SK-N-SH treated with all-trans-retinoic acid at 6 μM for 48 hours (cell line): Measurements from ENCODE around the gene HSD3B2.

ENCODE experiments used
- ATAC-seq: fragments of 200-7000 bp; cut with Tn5 transposase; 3 replicates; pipeline ENCODE4 v1.9.1; 2020; ENCODE audit warnings: mild to moderate bottlenecking, moderate library complexity
- ARNTL ChIP-seq: fragments of 450-650 bp; formaldehyde crosslinking; IDR thresholded peaks from 2 replicates; pipeline ENCODE4 v1.5.0; 2020; ENCODE audit warnings: low read depth, mild to moderate bottlenecking, moderate library complexity, borderline replicate concordance
- BACH2 ChIP-seq: fragments of 250-450 bp; sonication (Bioruptor Pico); IDR thresholded peaks from 2 replicates; pipeline ENCODE4 v1.9.0; 2021; ENCODE audit warnings: mild to moderate bottlenecking, borderline replicate concordance
- CREB5 ChIP-seq: fragments of 250-450 bp; sonication (Bioruptor Pico); IDR thresholded peaks from 2 replicates; pipeline ENCODE4 v1.5.1; 2020; ENCODE audit warnings: low read depth, mild to moderate bottlenecking, moderate library complexity
- CSDC2 ChIP-seq: fragments of 250-450 bp; sonication (Bioruptor Pico); IDR thresholded peaks from 2 replicates; pipeline ENCODE4 v1.5.0; 2020; ENCODE audit warnings: mild to moderate bottlenecking, moderate library complexity
- CSRNP3 ChIP-seq: fragments of 250-450 bp; sonication (Bioruptor Pico); IDR thresholded peaks from 2 replicates; pipeline ENCODE4 v1.5.1; 2021; ENCODE audit warnings: mild to moderate bottlenecking, moderate library complexity
- GLIS3 ChIP-seq: fragments of 250-450 bp; sonication (Bioruptor Pico); IDR thresholded peaks from 2 replicates; pipeline ENCODE4 v1.5.0; 2020; ENCODE audit warnings: mild to moderate bottlenecking, moderate library complexity
- ISL1 ChIP-seq: fragments of 250-450 bp; sonication (Bioruptor Pico); IDR thresholded peaks from 2 replicates; pipeline ENCODE4 v2.1.2; 2022; ENCODE audit warnings: mild to moderate bottlenecking, moderate library complexity
- OSR1 ChIP-seq: fragments of 250-450 bp; sonication (Bioruptor Pico); IDR thresholded peaks from 2 replicates; pipeline ENCODE4 v1.8.0; 2022; ENCODE audit warnings: moderate library complexity, mild to moderate bottlenecking, inconsistent platforms
- PATZ1 ChIP-seq: fragments of 250-450 bp; sonication (Bioruptor Pico); IDR thresholded peaks from 2 replicates; pipeline ENCODE4 v1.8.0; 2020; ENCODE audit warnings: mild to moderate bottlenecking, moderate library complexity, borderline replicate concordance
- POU6F1 ChIP-seq: fragments of 250-450 bp; sonication (Bioruptor Pico); IDR thresholded peaks from 2 replicates; pipeline ENCODE4 v1.8.0; 2021; ENCODE audit warnings: low read depth, mild to moderate bottlenecking, moderate library complexity, borderline replicate concordance
- PPARA ChIP-seq: fragments of 250-450 bp; sonication (Bioruptor Pico); IDR thresholded peaks from 2 replicates; pipeline ENCODE4 v1.5.0; 2020; ENCODE audit warnings: mild to moderate bottlenecking, borderline replicate concordance
- RARB ChIP-seq: fragments of 250-450 bp; sonication (Bioruptor Pico); IDR thresholded peaks from 2 replicates; pipeline ENCODE4 v1.8.0; 2021; ENCODE audit warnings: mild to moderate bottlenecking, moderate library complexity
- SNAI2 ChIP-seq: fragments of 250-450 bp; sonication (Bioruptor Pico); IDR thresholded peaks from 2 replicates; pipeline ENCODE4 v1.5.0; 2020; ENCODE audit warnings: mild to moderate bottlenecking, moderate library complexity
- TCF4 ChIP-seq: fragments of 250-450 bp; sonication (Bioruptor Pico); IDR thresholded peaks from 2 replicates; pipeline ENCODE4 v1.8.0; 2021; ENCODE audit warnings: mild to moderate bottlenecking, moderate library complexity, borderline replicate concordance
- TOX ChIP-seq: fragments of 250-450 bp; sonication (Bioruptor Pico); IDR thresholded peaks from 2 replicates; pipeline ENCODE4 v1.8.0; 2021; ENCODE audit warnings: mild to moderate bottlenecking, moderate library complexity, borderline replicate concordance
- TSHZ2 ChIP-seq: fragments of 250-450 bp; sonication (Bioruptor Pico); IDR thresholded peaks from 2 replicates; pipeline ENCODE4 v1.5.0; 2020; ENCODE audit warnings: mild to moderate bottlenecking, moderate library complexity
- ZC3H10 ChIP-seq: fragments of 250-450 bp; sonication (Bioruptor Pico); IDR thresholded peaks from 2 replicates; pipeline ENCODE4 v1.5.1; 2021; ENCODE audit warnings: mild to moderate bottlenecking, moderate library complexity
- ZFP3 ChIP-seq: fragments of 250-450 bp; sonication (Bioruptor Pico); IDR thresholded peaks from 2 replicates; pipeline ENCODE4 v1.5.0; 2020; ENCODE audit warnings: mild to moderate bottlenecking, moderate library complexity
- ZFP30 ChIP-seq: fragments of 450-650 bp; formaldehyde crosslinking; IDR thresholded peaks from 2 replicates; pipeline ENCODE4 v1.5.0; 2022; ENCODE audit warnings: mild to moderate bottlenecking, moderate library complexity
- ZNF565 ChIP-seq: fragments of 450-650 bp; formaldehyde crosslinking; conservative IDR thresholded peaks from 2 replicates; pipeline ENCODE4 v1.5.0; 2020; ENCODE audit warnings: low read depth, mild to moderate bottlenecking, moderate library complexity
- ZNF70 ChIP-seq: fragments of 450-650 bp; formaldehyde crosslinking; IDR thresholded peaks from 2 replicates; pipeline ENCODE4 v1.5.0; 2020; ENCODE audit warnings: mild to moderate bottlenecking, moderate library complexity

HSD3B2 gene

GRCh38 chr1:119387858-119388257 is 27.1 kb upstream of the HSD3B2 start (continued):
- TF ChIP-seq PPARA (CRISPR knock-in tag), result no peak
- no peak for TF ChIP-seq CSDC2 (CRISPR knock-in tag)
- TF ChIP-seq OSR1 (CRISPR knock-in tag), result no peak
- no peak for TF ChIP-seq TCF4 (CRISPR knock-in tag)
- no peak for TF ChIP-seq ZFP30 (CRISPR knock-in tag)
- no peak for TF ChIP-seq ZNF70 (CRISPR knock-in tag)
- TF ChIP-seq ZC3H10 (CRISPR knock-in tag), result no peak
- no peak for TF ChIP-seq ARNTL (CRISPR knock-in tag)
- no peak for TF ChIP-seq ZNF565 (CRISPR knock-in tag)
- TF ChIP-seq SNAI2 (CRISPR knock-in tag), result no peak
- TF ChIP-seq TOX, result no peak

DNA sequence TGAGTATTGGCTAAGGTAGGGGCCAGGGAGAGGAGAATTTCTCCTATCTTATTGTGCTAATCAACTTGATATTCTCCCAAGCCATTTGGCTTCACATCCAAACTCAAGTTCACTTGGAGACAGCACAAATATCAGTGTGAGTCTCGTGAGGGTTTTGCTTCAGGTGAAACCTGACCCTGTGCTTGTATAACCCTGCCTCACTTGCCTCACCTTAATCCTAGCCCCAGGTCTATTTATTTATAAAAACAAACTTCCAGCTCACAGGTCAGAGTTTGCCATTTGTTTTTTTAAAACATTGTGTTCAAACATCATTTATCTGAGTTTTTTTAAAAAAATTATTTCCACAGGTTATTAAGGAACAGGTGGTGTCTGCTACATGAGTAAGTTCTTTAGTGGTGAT is 26.5 kb upstream of the HSD3B2 start:
- no peak for ATAC-seq
- no peak for TF ChIP-seq CREB5 (CRISPR knock-in tag)
- TF ChIP-seq BACH2 (CRISPR knock-in tag), result no peak
- TF ChIP-seq PATZ1 (CRISPR knock-in tag), result no peak
- TF ChIP-seq ZC3H10 (CRISPR knock-in tag), result no peak
- TF ChIP-seq SNAI2 (CRISPR knock-in tag), result no peak
- TF ChIP-seq PPARA (CRISPR knock-in tag), result no peak
- no peak for TF ChIP-seq CSDC2 (CRISPR knock-in tag)
- TF ChIP-seq POU6F1 (CRISPR knock-in tag), result no peak

DNA sequence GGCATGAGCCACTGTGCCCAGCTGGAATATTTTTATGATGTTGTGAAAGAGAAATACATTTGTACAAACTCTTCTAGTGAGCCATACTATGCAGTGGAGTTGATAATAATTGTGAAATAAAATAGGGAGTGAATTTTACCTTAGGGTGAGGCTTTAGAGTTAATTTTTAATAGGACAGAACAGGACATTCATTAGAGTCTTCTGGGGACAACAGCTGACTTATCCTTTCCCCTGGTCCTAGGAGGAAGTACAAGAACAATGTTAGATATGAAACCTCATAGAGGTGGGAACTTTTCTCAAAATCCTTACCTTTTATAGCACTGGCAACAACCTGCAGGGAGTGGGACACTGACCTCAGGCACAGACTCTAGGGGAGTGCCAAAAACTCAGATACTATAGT is 24.4 kb upstream of the HSD3B2 start:
- TF ChIP-seq ARNTL (CRISPR knock-in tag) (no peak), CREB5 (CRISPR knock-in tag) (no peak), TCF4 (CRISPR knock-in tag) (no peak), ISL1 (CRISPR knock-in tag) (no peak), ZNF70 (CRISPR knock-in tag) (no peak), CSRNP3 (CRISPR knock-in tag) (no peak), OSR1 (CRISPR knock-in tag) (no peak), RARB (CRISPR knock-in tag) (no peak), ZFP30 (CRISPR knock-in tag) (no peak), GLIS3 (CRISPR knock-in tag) (no peak), POU6F1 (CRISPR knock-in tag) (no peak), ZFP3 (CRISPR knock-in tag) (no peak), ZNF565 (CRISPR knock-in tag) (no peak), CSDC2 (CRISPR knock-in tag) (no peak), PATZ1 (CRISPR knock-in tag) (no peak), SNAI2 (CRISPR knock-in tag) (no peak), TSHZ2 (no peak), ZC3H10 (CRISPR knock-in tag) (no peak), PPARA (CRISPR knock-in tag) (no peak)
- ATAC-seq, result no peak
